HG02588 (cell line): Measurements from ENCODE around the gene RPL7A.
"Not testable (repeated sequence)": the region's sequence is repeated elsewhere in the genome, so short reads cannot be mapped to it uniquely, and the experiment has no call there.

Experiments
- ATAC-seq: cut with Tn5 transposase; IDR thresholded peaks from one replicate; pipeline ENCODE4 v1.9.1; 2021; ENCODE audit warnings: mild to moderate bottlenecking, moderate library complexity; ENCODE audit not compliant: unreplicated experiment

RPL7A gene

GRCh38 chr9:133384736-133385321 lies 36.8 kb downstream of the RPL7A start:
- ATAC-seq: no peak

GRCh38 chr9:133385452-133385851 lies 37.4 kb downstream of the RPL7A start:
- ATAC-seq: no peak

- ATAC-seq: no peak
Observed at GRCh38 chr9:133386338-133386737, 38.3 kb downstream of the RPL7A start.

GRCh38 chr9:133387680-133388079 lies 39.7 kb downstream of the RPL7A start:
- ATAC-seq: no peak

GRCh38 chr9:133389025-133389557 lies 41.1 kb downstream of the RPL7A start:
- no peak for ATAC-seq

- no peak for ATAC-seq
Observed at GRCh38 chr9:133389562-133389961, 41.5 kb downstream of the RPL7A start.

- no peak for ATAC-seq
Observed at GRCh38 chr9:133390713-133391112, 42.7 kb downstream of the RPL7A start.

- ATAC-seq: not testable (repeated sequence)
Observed at GRCh38 chr9:133391449-133391848, 43.4 kb downstream of the RPL7A start.

- ATAC-seq: not testable (repeated sequence)
Observed at GRCh38 chr9:133392308-133392707, 44.3 kb downstream of the RPL7A start.

- ATAC-seq: no peak
Observed at GRCh38 chr9:133393399-133393798, 45.4 kb downstream of the RPL7A start.

GRCh38 chr9:133394687-133395271 lies 46.8 kb downstream of the RPL7A start:
- ATAC-seq: no peak

GRCh38 chr9:133396952-133397351 lies 48.9 kb downstream of the RPL7A start:
- no peak for ATAC-seq

GRCh38 chr9:133397370-133397769 lies 49.4 kb downstream of the RPL7A start:
- no peak for ATAC-seq

- ATAC-seq: no peak
Observed at GRCh38 chr9:133397895-133398294, 49.9 kb downstream of the RPL7A start.

GRCh38 chr9:133400292-133400691 lies 52.3 kb downstream of the RPL7A start:
- no peak for ATAC-seq
